Measurements from ENCODE around the gene KIAA0586. TPM values are rescaled to one million over a fixed set of nuclear protein-coding genes. Genes with fewer than 3 reads are reported as not detected.
A peak's percentile ranks its signal among the peaks of the same experiment; 100 is the strongest.
"Not testable (repeated sequence)": the region's sequence is repeated elsewhere in the genome, so short reads cannot be mapped to it uniquely, and the experiment has no call there.

KIAA0586 gene
- total RNA-seq, 1 donor from 2014 or later, result 13.3 TPM

GRCh38 chr14:58491593-58491992 is 64.1 kb downstream of the KIAA0586 start:
- no peaks in the 10 kb centered on the region for H3K9me3 ChIP-seq

GRCh38 chr14:58492044-58492443 is 64.5 kb downstream of the KIAA0586 start:
- Histone ChIP-seq H3K36me3 (peaks cover 0 to 36% of the 10 kb centered on the region in 2 donors), H3K27me3 (no peaks in the 10 kb centered on the region), H3K4me1 (no peaks in the 10 kb centered on the region), H3K4me3 (no peak overlapping the region), H3K9me3 (no peaks in the 10 kb centered on the region), H3K27ac (no peak overlapping the region)
- no peak for DNase-seq (ENCODE audit: extremely low spot score in 2 of 2)
- TF ChIP-seq CTCF (IDR thresholded peaks at IDR 0.05) (no peak), POLR2A (IDR thresholded peaks at IDR 0.05) (no peak), POLR2AphosphoS5 (IDR thresholded peaks at IDR 0.05; ENCODE audit: insufficient read depth in 1 of 2, low read depth in 1 of 2) (no peak)
- intact Hi-C loops (cut with DNase I), result no loop called here

More at GRCh38 chr14:58491593-58491992, 64.1 kb downstream of the KIAA0586 start:
- no peak for TF ChIP-seq POLR2AphosphoS5 (IDR thresholded peaks at IDR 0.05; ENCODE audit: insufficient read depth in 1 of 2, low read depth in 1 of 2)
- no peak for TF ChIP-seq POLR2A (IDR thresholded peaks at IDR 0.05)
- TF ChIP-seq CTCF (IDR thresholded peaks at IDR 0.05), result no peak
- Histone ChIP-seq H3K27me3 (no peaks in the 10 kb centered on the region), H3K4me3 (no peak overlapping the region), H3K4me1 (no peaks in the 10 kb centered on the region), H3K27ac (no peak overlapping the region), H3K36me3 (peaks cover 0 to 36% of the 10 kb centered on the region in 2 donors)
- DNase-seq (ENCODE audit: extremely low spot score in 2 of 2), result no peak
- intact Hi-C loops (cut with DNase I), result no loop called here

- Histone ChIP-seq H3K4me3 (no peak overlapping the region), H3K9me3 (no peaks in the 10 kb centered on the region), H3K27ac (no peak overlapping the region), H3K36me3 (peaks cover 0 to 21% of the 10 kb centered on the region in 2 donors), H3K27me3 (no peaks in the 10 kb centered on the region), H3K4me1 (no peaks in the 10 kb centered on the region)
- TF ChIP-seq CTCF (IDR thresholded peaks at IDR 0.05), result peak; percentile 56 to 67 (median 57)
- TF ChIP-seq POLR2AphosphoS5 (IDR thresholded peaks at IDR 0.05; ENCODE audit: insufficient read depth in 1 of 2, low read depth in 1 of 2), result no peak
- TF ChIP-seq POLR2A (IDR thresholded peaks at IDR 0.05), result no peak
- no peak for DNase-seq (ENCODE audit: extremely low spot score in 2 of 2)
- intact Hi-C loops (cut with DNase I), result loop anchor here (5.0 kb wide), 1 partner anchor 551 kb away; no protein-coding TSS in a partner anchor
These were observed 73.8 kb downstream of the KIAA0586 start for GRCh38 chr14:58501214-58501816.

GRCh38 chr14:58513272-58513671 is 85.8 kb downstream of the KIAA0586 start:
- no peak for DNase-seq (ENCODE audit: extremely low spot score in 2 of 2)
- Histone ChIP-seq H3K9me3 (no peaks in the 10 kb centered on the region), H3K27me3 (no peaks in the 10 kb centered on the region), H3K36me3 (peaks cover 0 to 16% of the 10 kb centered on the region in 2 donors), H3K4me1 (no peaks in the 10 kb centered on the region), H3K27ac (no peak overlapping the region), H3K4me3 (no peak overlapping the region)
- intact Hi-C loops (cut with DNase I), result no loop called here
- no peak for TF ChIP-seq CTCF (IDR thresholded peaks at IDR 0.05)
- no peak for TF ChIP-seq POLR2AphosphoS5 (IDR thresholded peaks at IDR 0.05; ENCODE audit: insufficient read depth in 1 of 2, low read depth in 1 of 2)
- no peak for TF ChIP-seq POLR2A (IDR thresholded peaks at IDR 0.05)

- no peaks in the 10 kb centered on the region for H3K9me3 ChIP-seq
- DNase-seq (ENCODE audit: extremely low spot score in 2 of 2), result no peak
- no peaks in the 10 kb centered on the region for H3K4me1 ChIP-seq
- H3K27me3 ChIP-seq, result no peaks in the 10 kb centered on the region
- H3K36me3 ChIP-seq, result peaks cover 0 to 6% of the 10 kb centered on the region in 2 donors
- no peak for TF ChIP-seq POLR2A (IDR thresholded peaks at IDR 0.05)
- TF ChIP-seq POLR2AphosphoS5 (IDR thresholded peaks at IDR 0.05; ENCODE audit: insufficient read depth in 1 of 2, low read depth in 1 of 2), result no peak
- no peak for TF ChIP-seq CTCF (IDR thresholded peaks at IDR 0.05)
- intact Hi-C loops (cut with DNase I), result no loop called here
- H3K4me3 ChIP-seq, result no peak overlapping the region
- H3K27ac ChIP-seq, result no peak overlapping the region
These were observed 90.1 kb downstream of the KIAA0586 start for GRCh38 chr14:58517592-58517991.

GRCh38 chr14:58525691-58526090 is 98.2 kb downstream of the KIAA0586 start:
- H3K27ac ChIP-seq; H3K4me1 ChIP-seq; H3K9me3 ChIP-seq; H3K36me3 ChIP-seq; H3K4me3 ChIP-seq; intact Hi-C loops (cut with DNase I); H3K27me3 ChIP-seq; DNase-seq (ENCODE audit: extremely low spot score in 2 of 2): not testable (repeated sequence)

All from vagina (tissue), 2 donors.